GM11168 (cell line): Measurements from ENCODE around the gene SZT2.
"Not testable (repeated sequence)": the region's sequence is repeated elsewhere in the genome, so short reads cannot be mapped to it uniquely, and the experiment has no call there.

ENCODE experiments used
- in situ Hi-C: fragments of 300-500 bp; cut with MboI; formaldehyde crosslinking; loops from one replicate; pipeline ENCODE4 v1.12.0; 2022; ENCODE audit warnings: low sequenced_read_pairs; ENCODE audit not compliant: unreplicated experiment

SZT2 gene

GRCh38 chr1:43448955-43449707, 59.4 kb downstream of the SZT2 start:
- in situ Hi-C loops, result no loop called here

- in situ Hi-C loops, result no loop called here
These were observed 60.0 kb downstream of the SZT2 start for GRCh38 chr1:43449708-43450069.

- in situ Hi-C loops, result no loop called here
These were observed 60.7 kb downstream of the SZT2 start for GRCh38 chr1:43450251-43450941.

GRCh38 chr1:43451157-43451591, 61.5 kb downstream of the SZT2 start:
- in situ Hi-C loops, result no loop called here

GRCh38 chr1:43451701-43452532, 62.2 kb downstream of the SZT2 start:
- in situ Hi-C loops, result no loop called here

- in situ Hi-C loops, result no loop called here
These were observed 63.2 kb downstream of the SZT2 start for GRCh38 chr1:43452789-43453441.

GRCh38 chr1:43453442-43454269, 64.0 kb downstream of the SZT2 start, which contains the start of gene HYI:
HYI (minus strand) TSS chr1:43453931; CDS start chr1:43453793, 138 bp downstream.
- in situ Hi-C loops, result no loop called here

GRCh38 chr1:43454270-43455011, 64.7 kb downstream of the SZT2 start:
- in situ Hi-C loops, result no loop called here

- in situ Hi-C loops, result no loop called here
These were observed 65.7 kb downstream of the SZT2 start for GRCh38 chr1:43455213-43455889.

- in situ Hi-C loops, result not testable (repeated sequence)
These were observed 68.7 kb downstream of the SZT2 start for GRCh38 chr1:43458379-43458778.

- in situ Hi-C loops, result no loop called here
These were observed 71.4 kb downstream of the SZT2 start for GRCh38 chr1:43460988-43461693.

- in situ Hi-C loops, result no loop called here
These were observed 73.8 kb downstream of the SZT2 start for GRCh38 chr1:43463479-43463878.

- in situ Hi-C loops, result no loop called here
These were observed 75.2 kb downstream of the SZT2 start for GRCh38 chr1:43464681-43465504.

GRCh38 chr1:43465505-43466067, 75.9 kb downstream of the SZT2 start:
- in situ Hi-C loops, result no loop called here

GRCh38 chr1:43466403-43466802, 76.7 kb downstream of the SZT2 start:
- in situ Hi-C loops, result no loop called here

GRCh38 chr1:43468414-43468813, 78.7 kb downstream of the SZT2 start:
- in situ Hi-C loops, result no loop called here

GRCh38 chr1:43469932-43470331, 80.2 kb downstream of the SZT2 start:
- in situ Hi-C loops, result no loop called here
